Colon (tissue), 2 donors: ENCODE data around the gene PRKCD.

Experiments
- FAIRE-seq: peaks from 2 replicates; lab custom pipeline; 2012; peaks lifted over from hg19 to GRCh38; lab: Jason Lieb, UNC
- donor health status: control.
- donor health status: control.

Gene PRKCD

GRCh38 chr3:53217175-53217574, 56.2 kb downstream of the PRKCD start:
- no peak for FAIRE-seq

GRCh38 chr3:53218131-53218530, 57.1 kb downstream of the PRKCD start:
- no peak for FAIRE-seq

DNA sequence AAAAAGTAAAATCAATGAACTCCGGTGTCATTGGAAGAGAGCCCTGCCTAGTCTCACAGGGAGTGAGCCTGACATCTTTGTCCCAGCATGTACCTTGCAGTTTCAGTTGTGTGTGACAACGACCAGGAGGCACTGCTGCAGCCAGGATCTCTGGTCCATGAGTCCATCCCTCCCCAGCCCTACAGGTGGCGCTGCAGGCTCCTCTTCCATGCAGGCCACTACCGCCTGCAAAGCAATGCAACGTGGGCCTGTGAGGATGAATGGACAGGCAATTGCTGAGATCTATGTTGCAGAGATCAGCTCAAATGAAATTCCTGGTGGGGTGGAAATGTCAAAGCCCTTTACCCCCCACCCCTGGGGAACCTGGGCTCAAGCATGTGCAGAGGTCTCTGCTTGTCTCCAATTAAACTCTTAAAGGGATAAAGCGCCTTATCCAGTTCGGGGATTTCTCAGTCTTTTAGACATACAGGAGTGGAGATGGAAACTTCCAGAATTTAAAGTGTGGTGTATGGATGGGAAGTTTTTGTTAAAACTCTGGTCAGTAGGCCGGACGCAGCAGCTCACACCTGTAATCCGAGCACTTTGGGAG, 59.0 kb downstream of the PRKCD start:
- no peak for FAIRE-seq

DNA sequence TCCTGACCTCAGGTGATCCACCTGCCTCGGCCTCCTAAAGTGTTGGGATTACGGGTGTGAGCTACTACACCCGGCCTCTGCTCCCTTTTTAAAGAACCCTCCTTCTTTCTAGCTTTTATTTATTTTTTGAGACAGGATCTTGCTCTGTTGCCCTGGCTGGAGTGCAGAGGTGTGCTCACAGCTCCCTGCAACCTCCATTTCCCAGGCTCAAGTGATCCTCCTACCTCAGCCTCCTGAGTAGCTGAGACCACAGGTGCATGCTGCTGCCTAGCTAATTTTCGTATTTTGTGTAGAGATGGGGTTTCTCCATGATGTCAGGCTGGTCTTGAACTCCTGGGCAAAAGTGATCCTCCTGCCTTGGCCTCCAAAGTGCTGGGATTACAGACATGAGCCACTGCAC, 60.3 kb downstream of the PRKCD start:
- no peak for FAIRE-seq

GRCh38 chr3:53221827-53222182, 60.8 kb downstream of the PRKCD start:
- FAIRE-seq = no peak

DNA sequence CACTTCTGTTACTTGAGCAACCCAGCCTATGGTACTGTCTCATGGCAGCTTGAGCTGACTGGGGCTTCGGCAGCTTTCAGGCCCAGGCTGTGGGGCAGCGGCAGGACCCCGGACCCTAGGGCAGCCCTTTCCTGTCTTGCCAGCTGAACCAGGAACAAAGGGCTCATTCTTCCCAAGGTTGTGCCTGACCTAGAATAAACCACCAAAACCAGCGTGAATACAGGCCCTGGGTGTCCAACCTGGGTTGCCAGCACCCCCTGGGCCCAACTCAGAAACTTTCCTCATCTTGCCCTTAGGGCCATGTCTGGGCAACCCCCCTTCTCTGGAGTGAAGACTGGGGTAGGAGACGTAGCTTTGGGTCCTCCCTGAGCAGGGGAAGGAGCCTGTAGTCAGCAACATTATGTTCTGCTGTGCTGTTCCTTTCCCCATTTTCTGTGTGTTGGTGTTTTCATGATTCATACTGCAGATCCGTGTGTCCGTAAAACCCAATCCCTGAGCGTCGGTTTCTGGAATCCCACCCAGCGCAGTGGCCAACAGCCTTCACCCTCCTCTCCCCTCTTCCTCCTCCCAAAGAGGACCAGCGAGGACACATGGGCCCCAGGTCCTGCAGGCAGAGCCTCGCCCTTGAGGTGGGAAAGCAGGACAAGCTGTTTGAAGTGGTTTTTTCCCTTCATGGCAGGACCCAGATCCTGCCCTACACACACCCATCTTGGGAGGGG, 61.3 kb downstream of the PRKCD start:
- FAIRE-seq = no peak

- no peak for FAIRE-seq
Measured at GRCh38 chr3:53223025-53223424, 62.0 kb downstream of the PRKCD start.

DNA sequence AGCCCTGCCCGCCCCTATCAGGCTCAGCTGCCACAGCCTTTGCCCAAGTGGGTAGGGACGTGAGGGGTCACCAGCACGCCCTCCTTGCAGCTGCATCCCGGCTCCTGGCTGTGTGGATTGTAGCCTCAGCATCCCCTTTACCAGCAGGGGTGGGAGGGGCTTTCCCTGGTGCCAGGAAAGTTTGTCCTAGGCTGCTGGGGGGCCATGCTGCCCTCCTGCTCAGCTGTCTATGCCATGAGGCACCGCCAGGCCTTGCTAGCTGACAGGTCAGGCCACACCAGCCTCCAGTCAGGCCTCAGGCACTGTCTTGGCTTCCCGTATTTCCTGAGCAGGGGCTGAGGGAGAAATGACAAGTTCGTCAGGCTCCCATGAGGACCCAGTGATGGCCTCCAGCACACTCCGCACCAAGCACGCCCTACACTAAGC, 62.5 kb downstream of the PRKCD start:
- no peak for FAIRE-seq

DNA sequence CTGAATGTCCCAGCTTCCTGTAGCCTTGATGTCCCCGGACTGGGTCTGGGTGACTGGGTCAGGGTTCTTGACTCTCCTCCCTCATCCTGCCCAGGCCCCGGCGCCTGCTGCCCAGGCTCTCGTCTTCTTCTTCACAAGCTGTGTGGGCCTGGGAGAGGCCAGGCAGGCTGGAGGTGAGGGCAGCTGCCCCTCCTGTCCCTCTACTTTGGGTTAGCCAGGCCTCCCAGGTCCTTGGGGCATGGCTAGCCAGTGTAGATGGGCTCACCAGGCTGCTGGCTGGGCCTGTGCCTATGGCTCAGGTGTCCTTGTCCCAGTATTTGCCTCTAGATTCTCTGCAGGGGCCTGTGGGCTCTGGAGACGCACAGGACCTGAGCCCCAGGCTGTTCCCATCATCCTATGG, 63.0 kb downstream of the PRKCD start:
- no peak for FAIRE-seq

GRCh38 chr3:53224536-53224935, 63.5 kb downstream of the PRKCD start:
- no peak for FAIRE-seq

DNA sequence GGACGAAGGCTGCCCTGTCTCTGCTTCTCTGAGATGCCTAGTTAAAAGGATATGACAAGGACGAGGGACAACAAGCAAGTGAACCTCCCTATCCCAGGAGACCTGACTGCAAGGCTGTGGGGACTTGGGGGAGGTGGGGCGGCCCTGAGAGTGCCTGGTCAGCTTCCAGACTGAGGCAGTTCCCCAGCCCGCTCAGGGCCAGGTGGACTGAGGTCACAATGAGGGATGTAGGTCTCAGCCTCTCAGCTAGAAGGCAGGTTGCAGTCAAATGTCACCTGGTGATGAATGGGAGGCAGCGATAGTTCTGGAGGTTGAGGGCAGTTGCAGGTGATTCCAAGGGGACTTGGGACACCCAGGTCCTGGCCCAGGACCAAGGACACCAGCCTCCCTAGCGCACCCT, 64.2 kb downstream of the PRKCD start:
- FAIRE-seq = no peak

DNA sequence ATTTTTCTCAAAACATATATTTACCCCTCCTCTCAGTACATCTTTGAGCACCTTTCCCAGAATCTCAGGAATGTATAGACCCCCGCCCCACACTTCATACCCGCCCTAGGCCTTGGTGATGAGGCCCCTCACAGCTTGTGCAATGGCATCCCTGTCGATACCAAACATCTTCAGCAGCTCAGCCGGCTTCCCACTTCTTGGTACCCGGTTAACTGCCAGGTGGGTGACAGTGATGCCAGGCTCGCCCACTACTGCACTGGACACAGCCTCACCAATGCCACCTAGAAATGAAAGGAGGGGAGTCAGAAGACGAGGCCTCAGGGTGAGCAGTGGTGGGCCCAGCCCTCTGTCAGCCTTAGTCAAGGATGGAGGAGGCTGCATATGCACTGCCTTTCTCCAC, 64.6 kb downstream of the PRKCD start:
- no peak for FAIRE-seq

DNA sequence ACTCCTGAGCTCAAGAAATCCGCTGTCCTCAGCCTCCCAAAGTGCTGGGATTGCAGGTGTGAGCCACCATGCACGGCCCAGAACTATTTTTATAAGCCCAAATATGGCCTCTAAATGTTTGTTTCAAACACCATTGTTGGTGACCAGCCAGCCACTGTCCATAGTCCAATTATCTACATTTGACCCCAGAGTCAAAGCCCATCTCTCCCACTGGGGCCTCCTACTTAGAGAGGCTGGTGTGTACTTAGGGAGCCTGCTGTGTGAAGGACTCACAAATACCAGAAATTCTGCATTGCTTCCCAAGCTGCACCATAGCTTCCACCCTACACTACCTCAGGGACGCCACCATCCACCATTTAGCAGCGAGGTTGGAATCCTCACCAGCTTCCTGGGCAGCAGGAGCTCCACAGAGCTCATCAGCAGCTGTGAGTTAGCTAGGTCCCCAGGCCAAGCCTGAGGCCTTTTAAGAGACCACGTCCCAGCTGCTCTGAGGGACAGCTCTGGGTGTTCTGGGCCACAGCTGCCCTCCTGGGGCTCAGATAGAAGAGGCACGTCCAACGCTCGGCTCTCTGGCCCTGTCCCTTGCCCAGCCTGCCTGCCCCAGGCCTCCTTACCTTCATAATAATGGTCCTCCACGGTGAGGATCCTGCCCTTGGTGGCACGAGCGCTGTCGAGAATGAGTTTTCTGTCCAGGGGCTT, 65.3 kb downstream of the PRKCD start:
- FAIRE-seq = no peak

DNA sequence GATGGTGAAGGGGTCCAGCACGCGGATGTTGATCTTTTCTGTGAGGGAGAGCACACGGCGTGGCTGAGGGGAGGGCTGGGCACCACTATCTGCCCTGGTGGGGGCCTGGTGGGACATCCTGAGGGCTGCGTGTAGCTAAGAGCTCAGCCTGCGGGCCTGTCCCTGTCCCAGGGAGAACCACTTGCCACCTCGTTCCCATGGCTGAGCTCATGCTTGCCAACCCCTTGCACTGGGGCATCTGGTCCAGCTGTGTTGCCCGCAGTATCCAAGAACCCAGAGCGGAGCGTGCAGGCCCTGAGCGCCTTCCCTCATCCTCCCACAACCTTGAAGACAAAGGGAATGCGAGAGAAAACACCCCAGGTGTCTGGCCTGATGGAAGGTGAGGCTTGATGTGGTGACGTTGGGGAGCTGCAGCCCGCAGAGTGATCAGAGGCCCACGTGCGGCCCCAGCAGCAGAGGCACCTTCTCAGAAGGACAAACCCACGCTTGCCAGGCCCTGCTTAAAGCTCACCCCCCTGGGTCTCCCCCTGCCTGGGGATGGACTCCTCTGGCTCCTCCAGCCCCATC, 65.9 kb downstream of the PRKCD start:
- no peak for FAIRE-seq

DNA sequence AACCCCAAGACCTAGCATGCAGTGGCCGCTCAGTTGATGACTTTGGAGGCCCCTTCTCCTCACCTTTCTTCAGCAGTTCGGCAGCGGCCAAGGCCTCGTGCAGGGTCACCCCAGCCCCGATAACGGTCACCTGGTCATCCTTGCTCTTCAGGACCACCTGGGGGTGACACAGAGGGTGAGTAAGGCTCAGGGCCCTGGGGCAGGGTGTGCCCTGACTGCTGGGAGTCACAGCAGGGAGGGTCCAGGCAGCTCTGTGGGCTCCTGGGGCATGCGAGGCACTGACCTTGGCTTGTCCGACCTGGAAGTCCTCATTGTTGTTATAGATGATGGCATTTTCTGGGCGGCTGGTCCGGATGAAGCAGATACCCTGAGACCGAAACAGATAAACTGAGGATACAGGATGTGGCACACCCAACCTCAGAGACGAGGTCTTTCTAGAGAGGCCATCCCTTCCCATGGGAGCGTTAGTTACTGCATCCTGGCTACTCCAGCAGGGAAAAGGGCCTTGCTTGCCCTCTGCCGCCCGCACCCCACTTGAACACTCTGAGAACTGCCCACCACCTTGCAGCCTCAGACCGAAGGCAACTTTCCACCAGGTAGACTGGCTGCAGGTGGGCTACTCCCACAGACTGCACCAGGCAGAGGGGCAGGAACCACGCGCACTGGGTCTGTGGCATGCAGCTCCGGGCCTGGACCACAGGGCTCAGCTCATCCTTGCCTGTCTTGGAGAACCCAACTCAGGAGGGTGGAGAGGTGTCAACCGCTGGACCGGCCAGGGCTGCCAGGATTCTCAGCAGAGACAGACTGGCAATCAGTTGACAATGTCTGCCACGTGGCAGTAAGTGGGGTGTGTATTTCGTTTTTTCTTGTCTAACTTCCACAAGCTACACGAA, 67.2 kb downstream of the PRKCD start:
- no peak for FAIRE-seq

DNA sequence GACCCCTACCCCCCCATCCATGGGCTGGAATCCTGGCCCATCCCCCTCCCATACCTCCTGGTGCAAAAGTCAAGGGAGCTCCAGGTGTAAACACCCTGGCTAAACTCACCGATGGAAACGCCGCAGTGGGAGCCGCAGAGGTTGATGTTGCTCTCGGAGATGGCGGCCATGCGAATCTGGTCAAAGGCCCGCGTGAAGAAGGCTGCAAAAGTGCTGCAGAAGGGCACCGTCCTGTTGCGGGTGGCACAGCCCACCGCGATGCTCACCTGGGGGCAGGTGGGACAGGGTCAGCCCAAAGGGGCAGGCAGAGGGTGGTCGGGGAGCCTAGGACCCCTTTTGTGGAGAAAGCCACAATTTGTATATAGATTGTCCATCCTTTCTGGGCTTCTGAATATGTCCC, 68.2 kb downstream of the PRKCD start:
- FAIRE-seq = no peak

DNA sequence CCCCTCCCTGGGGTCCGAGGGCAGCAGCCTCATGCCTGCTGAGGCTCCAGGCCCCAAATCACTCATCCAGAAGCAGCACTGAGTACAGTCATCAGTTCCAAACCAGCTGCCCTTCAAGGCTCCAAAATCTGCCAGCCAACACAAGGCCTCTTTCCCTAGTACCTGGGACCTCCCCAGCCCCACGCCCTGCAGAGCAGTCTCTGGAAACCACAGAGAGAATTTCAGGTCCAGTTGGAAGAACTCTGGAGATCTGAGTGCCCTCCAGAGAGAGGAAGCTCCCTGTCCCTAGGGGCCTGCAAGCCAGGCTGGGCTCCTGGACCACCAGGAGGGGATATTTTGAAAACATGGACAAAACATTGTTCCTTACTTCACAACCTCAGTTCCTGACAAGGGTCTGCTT, 68.6 kb downstream of the PRKCD start:
- no peak for FAIRE-seq

GRCh38 chr3:53230041-53230621, 69.1 kb downstream of the PRKCD start:
- FAIRE-seq = no peak

DNA sequence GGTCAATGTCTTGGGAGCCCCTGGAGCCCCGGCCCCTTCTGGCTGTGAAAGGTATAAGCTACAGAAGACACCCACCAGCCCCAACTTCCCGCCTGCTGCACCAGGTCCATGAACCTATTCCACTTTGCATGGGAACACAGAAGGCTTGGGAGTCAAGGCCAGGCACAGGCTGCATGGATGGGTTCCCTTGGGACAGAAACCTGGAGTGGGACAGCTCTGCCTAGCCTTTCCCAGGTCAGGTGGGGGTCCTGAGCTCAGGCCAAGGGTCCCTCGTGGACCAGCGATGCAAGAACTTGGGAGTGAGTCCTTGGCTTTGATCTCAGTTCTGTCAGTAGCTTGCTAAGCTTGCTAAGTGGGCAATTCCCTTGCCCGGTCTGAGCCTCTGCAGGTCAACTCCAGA, 69.8 kb downstream of the PRKCD start:
- no peak for FAIRE-seq

GRCh38 chr3:53231532-53232511, 70.8 kb downstream of the PRKCD start:
- no peak for FAIRE-seq
